ENCODE results near the gene CPT1B.

DNA sequence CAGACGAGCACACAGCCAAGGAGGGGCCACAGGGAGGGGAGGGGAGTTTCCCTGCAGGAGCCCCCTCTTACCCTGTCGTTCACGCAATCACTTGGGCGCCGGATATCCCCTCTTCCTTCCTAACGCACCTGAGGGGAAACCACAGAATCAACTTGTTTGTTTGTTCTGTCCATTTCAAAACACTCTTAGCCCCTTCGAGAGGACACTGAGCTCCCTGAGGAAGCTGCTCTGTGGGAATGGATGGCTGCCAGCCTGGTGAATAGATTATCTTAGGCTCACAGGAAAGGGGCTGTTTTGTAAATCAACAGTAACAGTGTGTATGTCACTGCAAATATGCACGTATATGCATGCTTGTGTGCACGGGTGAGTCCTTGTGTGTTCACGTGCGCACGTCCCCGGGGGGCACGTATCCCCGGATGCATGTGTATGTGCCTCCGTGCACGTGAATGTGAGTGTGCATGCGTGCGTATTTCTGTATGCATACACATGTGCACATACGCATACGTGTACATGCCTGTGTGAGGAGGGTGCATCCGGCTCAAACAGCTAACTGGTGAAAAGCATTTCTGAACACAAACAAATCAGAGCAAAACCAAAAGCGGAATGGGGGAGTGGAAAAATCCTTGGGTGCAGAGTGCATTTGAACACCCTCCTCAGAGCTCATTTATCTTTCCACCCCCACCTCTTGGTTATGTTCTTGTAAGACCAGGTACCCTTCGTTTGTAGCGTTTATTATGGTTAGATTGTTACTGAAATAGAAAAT is 42.5 kb upstream of the CPT1B start:
- TF ChIP-seq, protein P1, sequence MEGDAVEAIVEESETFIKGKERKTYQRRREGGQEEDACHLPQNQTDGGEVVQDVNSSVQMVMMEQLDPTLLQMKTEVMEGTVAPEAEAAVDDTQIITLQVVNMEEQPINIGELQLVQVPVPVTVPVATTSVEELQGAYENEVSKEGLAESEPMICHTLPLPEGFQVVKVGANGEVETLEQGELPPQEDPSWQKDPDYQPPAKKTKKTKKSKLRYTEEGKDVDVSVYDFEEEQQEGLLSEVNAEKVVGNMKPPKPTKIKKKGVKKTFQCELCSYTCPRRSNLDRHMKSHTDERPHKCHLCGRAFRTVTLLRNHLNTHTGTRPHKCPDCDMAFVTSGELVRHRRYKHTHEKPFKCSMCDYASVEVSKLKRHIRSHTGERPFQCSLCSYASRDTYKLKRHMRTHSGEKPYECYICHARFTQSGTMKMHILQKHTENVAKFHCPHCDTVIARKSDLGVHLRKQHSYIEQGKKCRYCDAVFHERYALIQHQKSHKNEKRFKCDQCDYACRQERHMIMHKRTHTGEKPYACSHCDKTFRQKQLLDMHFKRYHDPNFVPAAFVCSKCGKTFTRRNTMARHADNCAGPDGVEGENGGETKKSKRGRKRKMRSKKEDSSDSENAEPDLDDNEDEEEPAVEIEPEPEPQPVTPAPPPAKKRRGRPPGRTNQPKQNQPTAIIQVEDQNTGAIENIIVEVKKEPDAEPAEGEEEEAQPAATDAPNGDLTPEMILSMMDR (conservative IDR thresholded peaks at IDR 0.05; ENCODE audit: low read length): no peak; the same call in 1 of the 2 replicates
- TF ChIP-seq EZH2phosphoT487 (IDR thresholded peaks at IDR 0.05; ENCODE audit: borderline replicate concordance, low read depth, low read length): no peak

All from OCI-LY7 (cell line).